ENCODE measurements around the gene ZNFX1. TPM values are rescaled to one million over a fixed set of nuclear protein-coding genes. Genes with fewer than 3 reads are reported as not detected.

The ZNFX1 gene
- total and polyA plus RNA-seq, 2 donors (not counting 1 experiment from before 2014, with no cell fraction given): 10.3 to 37.9 TPM

DNA sequence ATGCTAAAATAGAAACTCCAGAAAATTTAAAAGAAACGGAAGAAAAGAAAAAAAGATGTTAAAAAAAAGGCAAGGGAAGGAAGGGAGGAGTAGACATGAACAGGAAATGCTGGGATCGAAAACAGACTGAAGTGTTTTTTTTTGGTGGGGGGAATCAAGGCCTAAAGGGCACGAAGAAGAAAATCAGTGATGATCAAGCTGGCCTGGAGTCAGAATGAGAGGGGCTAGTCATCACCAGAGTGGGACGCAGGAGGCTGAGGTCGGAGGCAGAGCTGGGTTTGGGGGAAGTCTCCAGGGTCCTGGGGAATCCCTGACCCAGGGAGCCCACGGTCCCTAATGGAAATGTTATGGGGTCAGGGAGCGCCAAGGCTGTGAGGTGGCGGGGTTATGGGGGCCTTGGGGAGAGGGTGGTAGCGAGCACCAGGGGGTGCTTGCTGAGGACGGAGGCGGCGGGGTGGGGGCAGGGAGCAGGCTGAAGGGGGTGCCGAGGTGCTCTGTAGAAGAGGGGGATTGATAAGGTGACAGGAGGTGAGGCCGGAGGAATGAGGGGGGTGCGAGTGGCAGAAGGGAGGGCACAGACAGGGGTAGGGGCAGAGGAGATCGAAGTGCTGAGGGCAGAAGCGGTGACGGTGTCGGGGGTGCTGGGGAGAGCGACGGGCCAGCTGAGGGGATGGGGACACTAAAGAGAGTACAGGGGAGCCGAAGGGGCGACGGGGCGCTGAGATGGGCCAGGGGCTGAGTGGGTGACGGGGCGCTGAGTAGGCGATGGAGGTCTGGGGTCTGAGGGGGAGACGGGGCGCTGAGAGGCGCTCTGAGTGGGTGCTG is 684 bp downstream of the ZNFX1 start:
- peaks cover 9% of the 10 kb centered on the region for H3K9me3 Mint-ChIP-seq (ENCODE audit: insufficient read depth)

More for the DNA sequence above, 684 bp downstream of the ZNFX1 start:
- no peak for TF ChIP-seq EZH2 (IDR thresholded peaks at IDR 0.05; ENCODE audit: borderline replicate concordance, insufficient read depth, low read depth, low read length, poor library complexity, severe bottlenecking)
- TF ChIP-seq, protein P1, sequence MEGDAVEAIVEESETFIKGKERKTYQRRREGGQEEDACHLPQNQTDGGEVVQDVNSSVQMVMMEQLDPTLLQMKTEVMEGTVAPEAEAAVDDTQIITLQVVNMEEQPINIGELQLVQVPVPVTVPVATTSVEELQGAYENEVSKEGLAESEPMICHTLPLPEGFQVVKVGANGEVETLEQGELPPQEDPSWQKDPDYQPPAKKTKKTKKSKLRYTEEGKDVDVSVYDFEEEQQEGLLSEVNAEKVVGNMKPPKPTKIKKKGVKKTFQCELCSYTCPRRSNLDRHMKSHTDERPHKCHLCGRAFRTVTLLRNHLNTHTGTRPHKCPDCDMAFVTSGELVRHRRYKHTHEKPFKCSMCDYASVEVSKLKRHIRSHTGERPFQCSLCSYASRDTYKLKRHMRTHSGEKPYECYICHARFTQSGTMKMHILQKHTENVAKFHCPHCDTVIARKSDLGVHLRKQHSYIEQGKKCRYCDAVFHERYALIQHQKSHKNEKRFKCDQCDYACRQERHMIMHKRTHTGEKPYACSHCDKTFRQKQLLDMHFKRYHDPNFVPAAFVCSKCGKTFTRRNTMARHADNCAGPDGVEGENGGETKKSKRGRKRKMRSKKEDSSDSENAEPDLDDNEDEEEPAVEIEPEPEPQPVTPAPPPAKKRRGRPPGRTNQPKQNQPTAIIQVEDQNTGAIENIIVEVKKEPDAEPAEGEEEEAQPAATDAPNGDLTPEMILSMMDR (IDR thresholded peaks at IDR 0.05): no peak
- peak overlapping the region; percentile 98 for H3K27ac Mint-ChIP-seq
- peak overlapping the region; percentile 99 for H3K4me3 Mint-ChIP-seq
- Histone ChIP-seq H3K4me1 (ENCODE audit: control insufficient read depth in 2 of 2, insufficient read depth in 2 of 2, low read length in 2 of 2) (peaks cover 46 to 57% of the 10 kb centered on the region in 2 donors), H3K4me2 (replicated peaks; ENCODE audit: low read depth, low read length, poor library complexity, severe bottlenecking) (peak overlapping the region; percentile 74), H3K4me3 (ENCODE audit: control extremely low read depth in 1 of 5, extremely low read depth in 1 of 5, insufficient read depth in 1 of 5, low read depth in 2 of 5, low read length in 4 of 5) (peak overlapping the region; percentile 73 to 98 (median 96)), H3K79me2 (ENCODE audit: control insufficient read depth, insufficient read depth, low read length) (peaks cover 74% of the 10 kb centered on the region), H3K9me3 (ENCODE audit: control extremely low read depth in 1 of 3, control insufficient read depth in 2 of 3, insufficient read depth in 1 of 3, low read length in 2 of 3) (peaks cover 1 to 25% (median 21%) of the 10 kb centered on the region in 3 donors), H2AFZ (ENCODE audit: insufficient read depth, low read depth, low read length, poor library complexity, severe bottlenecking) (peak overlapping the region; percentile 75), H3K27ac (ENCODE audit: low read length in 2 of 2) (peak overlapping the region; percentile 77 to 98), H3K36me3 (replicated peaks in 1 of 2; ENCODE audit: control extremely low read depth in 1 of 2, control insufficient read depth in 1 of 2, extremely low read depth in 1 of 2, insufficient read depth in 2 of 2, low read length in 1 of 2) (peaks cover 3 to 46% of the 10 kb centered on the region in 2 experiments), H3K9ac (ENCODE audit: low read length) (peak overlapping the region; percentile 88), H3K27me3 (replicated peaks in 1 of 4; ENCODE audit: control extremely low read depth in 1 of 4, control insufficient read depth in 3 of 4, insufficient read depth in 4 of 4, low read length in 3 of 4) (no peaks in the 10 kb centered on the region), H4K20me1 (ENCODE audit: control insufficient read depth, insufficient read depth, low read length, poor library complexity, severe bottlenecking) (peaks cover 43% of the 10 kb centered on the region)
- DNase-seq (peak; percentile 51), ATAC-seq (ENCODE audit: low read depth) (no peak)
- CTCF ChIA-PET: interaction anchor here (0.8 to 1.9 kb wide), 4 partner anchors 10 to 60 kb away, joined by 3 to 7 read pairs (median 4); no protein-coding TSS in a partner anchor
- POLR2A ChIA-PET: interaction anchor here (0.5 to 1.6 kb wide), 10 partner anchors 10 to 1734 kb away, joined by 3 to 13 read pairs (median 4); partner anchors contain the start of genes CSE1L, DDX27, RNF114 and STAU1
- intact Hi-C loops (cut with micrococcal nuclease): loop anchor here (5.0 kb wide), 2 partner anchors 355 to 1920 kb away; partner anchors contain the start of genes ARFGEF2 and ZMYND8
- WGBS (ENCODE audit: insufficient coverage): under 1% methylated on average over 30 of the region's 31 CpGs
- no peaks in the 10 kb centered on the region for H3K27me3 Mint-ChIP-seq
- H3K4me1 Mint-ChIP-seq: peaks cover 58% of the 10 kb centered on the region

Measured in B cell (primary cell).